Dedifferentiated amniotic fluid mesenchymal stem cell (primary cell): ENCODE data around the gene ODAPH.

Experiments
- DNase-seq: peaks from one replicate; pipeline ENCODE4 v3.0.0-alpha.2; 2016; ENCODE audit errors: extremely low spot score

The ODAPH gene

DNA sequence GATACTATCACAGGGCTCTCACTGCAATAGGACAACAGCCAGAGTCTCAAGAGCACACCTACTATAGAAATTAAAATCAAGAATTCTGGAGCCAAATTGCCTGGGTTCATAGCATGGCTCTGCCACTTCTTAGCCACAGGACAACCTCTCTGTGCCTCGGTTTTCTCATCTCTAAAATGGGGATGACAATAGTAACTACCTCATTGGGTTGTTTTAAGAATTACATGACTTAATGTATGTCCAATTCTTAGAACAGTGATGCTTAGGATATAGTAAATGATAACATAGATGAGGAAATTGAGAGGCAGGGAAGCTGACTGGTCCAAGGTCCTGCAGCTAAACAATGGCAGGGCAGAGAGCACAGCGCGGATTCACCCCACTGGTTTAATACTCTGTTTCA, 11.0 kb upstream of the ODAPH start:
- no peak for DNase-seq

GRCh38 chr4:75545526-75545925, 10.3 kb upstream of the ODAPH start:
- DNase-seq: no peak

GRCh38 chr4:75547647-75548387, 8.0 kb upstream of the ODAPH start:
- DNase-seq: no peak

GRCh38 chr4:75549019-75549418, 6.8 kb upstream of the ODAPH start:
- DNase-seq: no peak

GRCh38 chr4:75552452-75552851, 3.4 kb upstream of the ODAPH start:
- no peak for DNase-seq

- DNase-seq: no peak
Measured at GRCh38 chr4:75557696-75558095, 1.8 kb downstream of the ODAPH start.

DNA sequence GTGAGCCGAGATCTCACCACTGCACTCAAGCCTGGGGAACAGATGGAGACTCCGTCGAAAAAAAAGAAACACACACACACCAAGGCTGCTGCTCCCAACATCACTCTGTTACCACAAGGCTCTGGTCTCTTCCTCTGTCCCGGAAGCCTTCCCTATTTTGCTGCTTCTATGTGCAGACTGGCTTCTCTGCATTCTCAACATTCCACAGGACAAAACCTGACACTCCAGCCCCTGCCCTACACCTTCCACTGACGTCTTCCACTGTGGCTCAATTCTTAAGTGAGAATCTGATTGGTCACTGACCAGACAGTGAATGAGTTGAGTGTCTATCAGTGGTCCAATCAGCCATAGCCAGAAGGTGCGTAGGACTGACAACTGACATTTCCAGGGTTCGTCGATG, 5.9 kb downstream of the ODAPH start:
- no peak for DNase-seq

- no peak for DNase-seq
Measured at GRCh38 chr4:75564023-75564422, 8.2 kb downstream of the ODAPH start.

DNA sequence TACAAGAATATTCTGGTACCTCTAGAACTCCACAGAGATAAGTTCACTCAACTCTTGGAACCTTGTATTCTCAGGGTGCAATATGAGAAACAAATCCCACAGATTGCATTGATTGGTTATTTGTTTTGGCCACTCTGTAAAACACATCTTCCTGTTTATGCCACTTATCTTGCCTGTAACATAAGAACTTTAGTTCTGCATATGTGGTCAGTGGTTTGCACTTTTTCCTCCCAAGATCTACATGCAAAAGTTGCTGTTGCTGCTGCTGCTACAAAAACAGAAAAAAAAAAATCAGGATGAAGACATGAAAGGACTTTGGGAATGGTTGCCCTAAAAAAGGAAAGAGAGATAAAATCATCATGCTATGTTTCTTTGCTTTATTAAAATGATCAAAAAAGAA, 9.6 kb downstream of the ODAPH start:
- no peak for DNase-seq

DNA sequence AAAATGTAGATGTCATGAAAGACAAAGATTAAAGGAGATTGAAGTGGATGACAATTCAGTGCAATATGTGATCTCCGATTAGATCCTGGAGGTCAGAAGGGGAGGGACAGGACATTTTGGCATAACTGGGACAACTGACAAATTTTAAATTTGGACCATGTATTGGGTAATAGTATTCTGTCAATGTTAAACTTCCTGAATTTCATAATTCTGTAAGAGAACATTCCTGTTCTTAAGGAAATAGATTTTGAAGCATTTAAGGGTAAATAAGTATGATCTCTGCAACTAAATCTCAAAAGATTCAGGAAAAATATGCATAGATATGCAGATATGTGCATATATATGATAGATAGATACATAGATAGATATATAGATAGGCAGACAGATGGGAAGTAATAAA, 11.0 kb downstream of the ODAPH start:
- DNase-seq: no peak

DNA sequence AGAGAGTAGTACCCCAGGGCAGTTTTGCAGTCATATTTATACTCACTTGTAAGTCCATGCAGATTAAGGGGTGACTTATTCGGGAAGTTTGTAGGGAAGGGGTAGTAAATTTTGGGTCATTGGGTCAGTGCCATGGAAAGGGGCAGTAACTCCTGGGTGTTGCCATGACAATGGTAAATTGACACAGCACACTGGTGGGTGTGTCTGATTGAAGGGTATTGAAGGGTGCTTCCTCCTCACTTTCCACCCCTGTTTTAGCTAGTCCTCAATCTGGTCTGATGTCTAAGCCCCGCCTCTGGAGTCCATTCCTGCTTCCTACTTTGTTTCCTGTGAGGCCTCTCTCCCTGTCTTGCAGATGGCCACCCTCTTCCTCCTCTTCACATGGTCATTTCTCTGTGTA, 11.9 kb downstream of the ODAPH start:
- no peak for DNase-seq

GRCh38 chr4:75584067-75584466, 28.2 kb downstream of the ODAPH start:
- no peak for DNase-seq

GRCh38 chr4:75593393-75593792, 37.5 kb downstream of the ODAPH start:
- DNase-seq: no peak

GRCh38 chr4:75596061-75596460, 40.2 kb downstream of the ODAPH start:
- DNase-seq: no peak

DNA sequence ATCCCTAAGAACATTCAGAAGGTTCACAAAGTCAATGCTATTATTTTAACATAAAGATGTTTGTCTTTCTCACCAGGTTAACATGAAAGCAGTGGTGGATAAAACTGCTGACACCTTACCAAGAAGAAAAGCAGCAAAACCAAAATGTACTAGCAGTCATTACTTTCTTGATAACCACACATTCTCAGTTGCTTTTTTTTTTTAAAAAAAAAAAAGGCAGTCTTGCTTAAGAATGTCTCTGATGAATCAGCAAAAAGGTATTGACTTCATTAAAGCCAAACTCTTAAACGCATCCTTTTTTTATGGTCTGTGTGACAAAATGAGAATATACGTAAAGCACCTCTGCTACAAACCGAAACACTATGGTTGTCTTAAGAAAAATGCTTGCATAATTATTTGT, 42.5 kb downstream of the ODAPH start:
- DNase-seq: no peak

DNA sequence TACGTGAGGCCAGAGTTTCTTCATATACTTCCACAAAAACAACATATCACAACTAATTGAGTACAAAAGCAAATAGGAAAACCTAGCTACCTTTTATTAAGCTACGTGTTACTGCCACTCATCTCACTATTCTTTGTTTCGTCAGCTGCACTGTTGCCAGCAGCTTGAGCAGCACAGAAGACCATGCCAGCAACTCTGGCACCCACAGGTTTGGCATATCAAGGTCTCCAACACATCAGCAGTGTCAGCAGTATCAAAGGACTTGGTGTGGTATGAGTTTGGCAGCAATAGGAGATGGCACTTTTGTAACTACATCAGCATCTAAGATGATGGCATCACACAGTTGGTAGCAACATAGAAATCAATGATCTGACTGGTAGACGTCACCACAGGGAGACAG, 43.8 kb downstream of the ODAPH start:
- no peak for DNase-seq

DNA sequence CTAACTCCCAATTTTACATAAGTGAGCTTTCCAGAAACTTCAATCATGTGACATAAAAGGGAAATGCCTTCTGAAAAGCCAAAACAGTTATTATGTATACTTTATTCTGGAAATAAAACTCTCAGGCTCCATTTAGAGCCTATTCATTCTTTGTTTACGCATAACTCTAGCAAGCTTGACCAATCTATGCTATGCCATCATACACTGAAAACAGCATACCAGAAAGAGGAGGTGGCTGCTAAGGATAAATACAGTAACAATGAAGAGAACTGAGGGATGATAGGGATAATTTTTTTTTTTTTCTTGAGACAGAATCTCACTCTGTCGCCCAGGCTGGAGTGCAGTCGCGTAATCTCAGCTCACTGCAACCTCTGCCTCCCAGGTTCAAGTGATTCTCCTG, 50.1 kb downstream of the ODAPH start:
- DNase-seq: peak; percentile 23

DNA sequence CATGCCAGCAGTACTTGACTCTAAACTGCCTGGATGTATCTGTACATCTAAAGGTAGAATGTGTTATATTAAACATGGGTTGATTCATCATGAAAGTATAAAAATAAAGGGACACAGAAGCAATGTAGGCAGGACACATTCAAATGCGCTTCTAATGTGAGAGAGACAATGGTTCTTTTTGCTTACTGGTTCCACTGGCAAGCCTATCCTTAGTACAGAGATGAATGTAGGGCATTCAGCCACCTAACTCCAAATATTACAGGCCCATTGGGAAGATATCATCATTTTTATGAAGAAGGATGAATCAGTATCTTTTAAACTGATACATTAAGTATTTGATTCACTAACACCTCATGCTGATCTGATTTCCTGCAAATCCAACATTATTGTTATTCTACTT, 56.4 kb downstream of the ODAPH start:
- DNase-seq: no peak
